Measurements from ENCODE around the gene ENPP7.

Gene ENPP7

GRCh38 chr17:79730769-79731483 is at the start of gene ENPP7:
Gene ENPP7 (plus strand): TSS chr17:79730943. CDS start chr17:79731140, 197 bp downstream.
- Histone ChIP-seq H2AFZ (ENCODE audit: low read depth, low read length) (no peak within 1 kb of the TSS), H3K27me3 (ENCODE audit: insufficient read depth, low read length) (no peaks in the 10 kb centered on the region), H3K4me1 (ENCODE audit: insufficient read depth, low read length) (peaks cover 3% of the 10 kb centered on the region), H3K9me3 (ENCODE audit: low read length) (peaks cover 3% of the 10 kb centered on the region), H3K4me3 (ENCODE audit: low read length) (no peak within 1 kb of the TSS), H3K36me3 (ENCODE audit: insufficient read depth, low read length) (no peaks in the 10 kb centered on the region)

- no peaks in the 10 kb centered on the region for H3K36me3 ChIP-seq (ENCODE audit: insufficient read depth, low read length)
- peaks cover 11% of the 10 kb centered on the region for H3K27me3 ChIP-seq (ENCODE audit: insufficient read depth, low read length)
- no peaks in the 10 kb centered on the region for H3K4me1 ChIP-seq (ENCODE audit: insufficient read depth, low read length)
- H3K4me3 ChIP-seq (ENCODE audit: low read length) = no peak overlapping the region
- no peaks in the 10 kb centered on the region for H3K9me3 ChIP-seq (ENCODE audit: low read length)
- H2AFZ ChIP-seq (ENCODE audit: low read depth, low read length) = no peak overlapping the region
Measured at GRCh38 chr17:79681101-79681621, 49.6 kb upstream of the ENPP7 start.

GRCh38 chr17:79681628-79682261 is 49.0 kb upstream of the ENPP7 start:
- Histone ChIP-seq H3K9me3 (ENCODE audit: low read length) (no peaks in the 10 kb centered on the region), H3K36me3 (ENCODE audit: insufficient read depth, low read length) (no peaks in the 10 kb centered on the region), H2AFZ (ENCODE audit: low read depth, low read length) (no peak overlapping the region), H3K4me3 (ENCODE audit: low read length) (no peak overlapping the region), H3K4me1 (ENCODE audit: insufficient read depth, low read length) (no peaks in the 10 kb centered on the region), H3K27me3 (ENCODE audit: insufficient read depth, low read length) (peaks cover 11% of the 10 kb centered on the region)

GRCh38 chr17:79683365-79683764 is 47.4 kb upstream of the ENPP7 start:
- H3K27me3 ChIP-seq (ENCODE audit: insufficient read depth, low read length) = peaks cover 3% of the 10 kb centered on the region
- no peaks in the 10 kb centered on the region for H3K9me3 ChIP-seq (ENCODE audit: low read length)
- no peak overlapping the region for H3K4me3 ChIP-seq (ENCODE audit: low read length)
- no peaks in the 10 kb centered on the region for H3K4me1 ChIP-seq (ENCODE audit: insufficient read depth, low read length)
- no peaks in the 10 kb centered on the region for H3K36me3 ChIP-seq (ENCODE audit: insufficient read depth, low read length)
- no peak overlapping the region for H2AFZ ChIP-seq (ENCODE audit: low read depth, low read length)

- Histone ChIP-seq H3K4me3 (ENCODE audit: low read length) (no peak overlapping the region), H3K9me3 (ENCODE audit: low read length) (no peaks in the 10 kb centered on the region), H3K36me3 (ENCODE audit: insufficient read depth, low read length) (no peaks in the 10 kb centered on the region), H3K27me3 (ENCODE audit: insufficient read depth, low read length) (no peaks in the 10 kb centered on the region), H3K4me1 (ENCODE audit: insufficient read depth, low read length) (no peaks in the 10 kb centered on the region), H2AFZ (ENCODE audit: low read depth, low read length) (no peak overlapping the region)
Measured at GRCh38 chr17:79684132-79684985, 46.4 kb upstream of the ENPP7 start.

- no peak overlapping the region for H2AFZ ChIP-seq (ENCODE audit: low read depth, low read length)
- no peaks in the 10 kb centered on the region for H3K27me3 ChIP-seq (ENCODE audit: insufficient read depth, low read length)
- no peak overlapping the region for H3K4me3 ChIP-seq (ENCODE audit: low read length)
- no peaks in the 10 kb centered on the region for H3K9me3 ChIP-seq (ENCODE audit: low read length)
- H3K4me1 ChIP-seq (ENCODE audit: insufficient read depth, low read length) = no peaks in the 10 kb centered on the region
- no peaks in the 10 kb centered on the region for H3K36me3 ChIP-seq (ENCODE audit: insufficient read depth, low read length)
Measured at GRCh38 chr17:79685121-79685520, 45.6 kb upstream of the ENPP7 start.

- Histone ChIP-seq H3K27me3 (ENCODE audit: insufficient read depth, low read length) (no peaks in the 10 kb centered on the region), H3K9me3 (ENCODE audit: low read length) (no peaks in the 10 kb centered on the region)
Measured at GRCh38 chr17:79686476-79686875, 44.3 kb upstream of the ENPP7 start.

GRCh38 chr17:79690466-79690865 is 40.3 kb upstream of the ENPP7 start:
- peaks cover 14% of the 10 kb centered on the region for H3K27me3 ChIP-seq (ENCODE audit: insufficient read depth, low read length)
- no peak overlapping the region for H3K4me3 ChIP-seq (ENCODE audit: low read length)
- H3K4me1 ChIP-seq (ENCODE audit: insufficient read depth, low read length) = no peaks in the 10 kb centered on the region

More at GRCh38 chr17:79686476-79686875, 44.3 kb upstream of the ENPP7 start:
- Histone ChIP-seq H3K4me1 (ENCODE audit: insufficient read depth, low read length) (no peaks in the 10 kb centered on the region), H3K36me3 (ENCODE audit: insufficient read depth, low read length) (no peaks in the 10 kb centered on the region), H3K4me3 (ENCODE audit: low read length) (no peak overlapping the region), H2AFZ (ENCODE audit: low read depth, low read length) (no peak overlapping the region)

GRCh38 chr17:79690988-79691836 is 39.5 kb upstream of the ENPP7 start:
- H3K27me3 ChIP-seq (ENCODE audit: insufficient read depth, low read length) = peaks cover 21% of the 10 kb centered on the region
- no peaks in the 10 kb centered on the region for H3K4me1 ChIP-seq (ENCODE audit: insufficient read depth, low read length)
- no peaks in the 10 kb centered on the region for H3K36me3 ChIP-seq (ENCODE audit: insufficient read depth, low read length)
- no peak overlapping the region for H3K4me3 ChIP-seq (ENCODE audit: low read length)
- no peaks in the 10 kb centered on the region for H3K9me3 ChIP-seq (ENCODE audit: low read length)
- H2AFZ ChIP-seq (ENCODE audit: low read depth, low read length) = no peak overlapping the region

More at GRCh38 chr17:79690466-79690865, 40.3 kb upstream of the ENPP7 start:
- H3K36me3 ChIP-seq (ENCODE audit: insufficient read depth, low read length) = no peaks in the 10 kb centered on the region
- no peaks in the 10 kb centered on the region for H3K9me3 ChIP-seq (ENCODE audit: low read length)
- H2AFZ ChIP-seq (ENCODE audit: low read depth, low read length) = no peak overlapping the region

- Histone ChIP-seq H3K4me1 (ENCODE audit: insufficient read depth, low read length) (no peaks in the 10 kb centered on the region), H3K36me3 (ENCODE audit: insufficient read depth, low read length) (no peaks in the 10 kb centered on the region), H2AFZ (ENCODE audit: low read depth, low read length) (no peak overlapping the region), H3K4me3 (ENCODE audit: low read length) (no peak overlapping the region), H3K9me3 (ENCODE audit: low read length) (no peaks in the 10 kb centered on the region), H3K27me3 (ENCODE audit: insufficient read depth, low read length) (peaks cover 27% of the 10 kb centered on the region)
Measured at GRCh38 chr17:79691931-79692330, 38.8 kb upstream of the ENPP7 start.

- H3K9me3 ChIP-seq (ENCODE audit: low read length) = no peaks in the 10 kb centered on the region
- H3K4me3 ChIP-seq (ENCODE audit: low read length) = no peak overlapping the region
- H3K4me1 ChIP-seq (ENCODE audit: insufficient read depth, low read length) = no peaks in the 10 kb centered on the region
- H3K27me3 ChIP-seq (ENCODE audit: insufficient read depth, low read length) = peaks cover 35% of the 10 kb centered on the region
- no peaks in the 10 kb centered on the region for H3K36me3 ChIP-seq (ENCODE audit: insufficient read depth, low read length)
- no peak overlapping the region for H2AFZ ChIP-seq (ENCODE audit: low read depth, low read length)
Measured at GRCh38 chr17:79693419-79693818, 37.3 kb upstream of the ENPP7 start.

GRCh38 chr17:79695293-79695790 is 35.4 kb upstream of the ENPP7 start:
- Histone ChIP-seq H3K9me3 (ENCODE audit: low read length) (no peaks in the 10 kb centered on the region), H3K27me3 (ENCODE audit: insufficient read depth, low read length) (peaks cover 35% of the 10 kb centered on the region), H2AFZ (ENCODE audit: low read depth, low read length) (no peak overlapping the region), H3K4me1 (ENCODE audit: insufficient read depth, low read length) (no peaks in the 10 kb centered on the region), H3K4me3 (ENCODE audit: low read length) (no peak overlapping the region), H3K36me3 (ENCODE audit: insufficient read depth, low read length) (no peaks in the 10 kb centered on the region)
